HepG2 (cell line): ENCODE results near the gene HID1. TPM values are rescaled to one million over a fixed set of nuclear protein-coding genes. Genes with fewer than 3 reads are reported as not detected.
A peak's percentile ranks its signal among the peaks of the same experiment; 100 is the strongest.

Source experiments
- AKAP8 ChIP-seq: sonication (generic); formaldehyde crosslinking; IDR thresholded peaks from 2 replicates; pipeline ENCODE4 v1.5.1; 2020; ENCODE audit warnings: mild to moderate bottlenecking, missing genetic modification reagents
- ARNT2 ChIP-seq: sonication (generic); formaldehyde crosslinking; IDR thresholded peaks from 2 replicates; pipeline ENCODE4 v1.8.0; 2022; ENCODE audit warnings: mild to moderate bottlenecking, low read depth, missing genetic modification reagents, moderate library complexity
- BRD4 ChIP-seq: sonication (generic); formaldehyde crosslinking; IDR thresholded peaks from 2 replicates; pipeline ENCODE4 v1.4.0; 2020; ENCODE audit warnings: missing genetic modification reagents
- CCDC6 ChIP-seq: sonication (generic); formaldehyde crosslinking; IDR thresholded peaks from 2 replicates; pipeline ENCODE4 v1.8.1; 2022; ENCODE audit warnings: mild to moderate bottlenecking, missing genetic modification reagents, moderate library complexity
- EZH2 ChIP-seq: conservative IDR thresholded peaks from 2 replicates; pipeline ENCODE4 v1.6.1; 2012; ENCODE audit warnings: mild to moderate bottlenecking, low read depth, low read length, moderate library complexity
- MEF2D ChIP-seq: sonication (generic); formaldehyde crosslinking; IDR thresholded peaks from 2 replicates; pipeline ENCODE4 v1.5.1; 2020; ENCODE audit warnings: mild to moderate bottlenecking, missing genetic modification reagents
- MIER3 ChIP-seq: IDR thresholded peaks from 2 replicates; pipeline ENCODE4 v1.6.1; 2016; ENCODE audit warnings: missing compliant biosample characterization, borderline replicate concordance
- NFKB2 ChIP-seq: sonication (generic); formaldehyde crosslinking; IDR thresholded peaks from 2 replicates; pipeline ENCODE4 v1.4.0; 2020; ENCODE audit warnings: missing genetic modification reagents, borderline replicate concordance
- NPAS2 ChIP-seq: sonication (generic); formaldehyde crosslinking; IDR thresholded peaks from 2 replicates; pipeline ENCODE4 v1.8.0; 2022; ENCODE audit warnings: mild to moderate bottlenecking, missing genetic modification reagents, borderline replicate concordance
- PAWR ChIP-seq: sonication (generic); formaldehyde crosslinking; IDR thresholded peaks from 2 replicates; pipeline ENCODE4 v1.4.0; 2020; ENCODE audit warnings: missing genetic modification reagents, mild to moderate bottlenecking, borderline replicate concordance
- REXO4 ChIP-seq: sonication (generic); formaldehyde crosslinking; IDR thresholded peaks from 2 replicates; pipeline ENCODE4 v1.8.0; 2022; ENCODE audit warnings: missing genetic modification reagents, mild to moderate bottlenecking, borderline replicate concordance
- ZBTB4 ChIP-seq: sonication (generic); formaldehyde crosslinking; IDR thresholded peaks from 2 replicates; pipeline ENCODE4 v1.4.0; 2020; ENCODE audit warnings: missing genetic modification reagents, mild to moderate bottlenecking, borderline replicate concordance
- ZNF350 ChIP-seq: sonication (generic); formaldehyde crosslinking; IDR thresholded peaks from 2 replicates; pipeline ENCODE4 v1.4.0; 2020; ENCODE audit warnings: mild to moderate bottlenecking, low read depth, missing genetic modification reagents, borderline replicate concordance
- ZNF543 ChIP-seq: sonication (generic); formaldehyde crosslinking; IDR thresholded peaks from 2 replicates; pipeline ENCODE4 v1.4.0; 2020; ENCODE audit warnings: mild to moderate bottlenecking, missing genetic modification reagents
- ZNF83 ChIP-seq: sonication (generic); formaldehyde crosslinking; IDR thresholded peaks from 2 replicates; pipeline ENCODE4 v1.4.0; 2020; ENCODE audit warnings: missing genetic modification reagents, mild to moderate bottlenecking, borderline replicate concordance
- ZUFSP ChIP-seq: sonication (generic); formaldehyde crosslinking; IDR thresholded peaks from 2 replicates; pipeline ENCODE4 v1.9.0; 2021; ENCODE audit warnings: missing genetic modification reagents, mild to moderate bottlenecking, borderline replicate concordance
- polyA plus RNA-seq, 8 experiments: library from polyadenylated mRNA; depleted of rRNA in 3 of 8; stranded (reverse) in 7 of 8; unstranded in 1 of 8; fragments of >200 nt; fragmentation: Illumina TruSeq in 4 of 8; extraction: Trizol in 4 of 8; gene quantifications; 2 replicates each; pipeline versions ENCODE4 v1.2.1 to v1.2.3, GENCODE V29; 2011 to 2016; ENCODE audit warnings: low read depth in 4 of 8, missing spikeins in 1 of 8, mixed read lengths in 1 of 8; ENCODE audit not compliant: insufficient read depth in 1 of 8
- total RNA-seq, 5 experiments: library from RNA; depleted of rRNA; stranded (reverse); fragments of >200 nt; fragmentation: Illumina TruSeq; extraction: Trizol; gene quantifications; 2 replicates each; pipeline ENCODE4 v1.2.3, GENCODE V29; 2016; ENCODE audit warnings: low read depth in 1 of 5
- TF ChIP-seq, protein P1 (sequence below): sonication (generic); formaldehyde crosslinking; IDR thresholded peaks from 2 replicates; pipeline ENCODE4 v1.4.0; 2020; ENCODE audit warnings: missing genetic modification reagents
- TF ChIP-seq, protein P2 (sequence below): sonication (generic); formaldehyde crosslinking; IDR thresholded peaks from 2 replicates; pipeline ENCODE4 v1.9.0; 2021; ENCODE audit warnings: missing genetic modification reagents, borderline replicate concordance
- TF ChIP-seq, protein P3 (sequence below): sonication (generic); formaldehyde crosslinking; IDR thresholded peaks from 2 replicates; pipeline ENCODE4 v1.4.0; 2020; ENCODE audit warnings: mild to moderate bottlenecking, missing genetic modification reagents

Gene HID1
- total and polyA plus RNA-seq, 2 of the 13 experiments (the other 11 are each of a cell fraction or from before 2014, with no cell fraction given): 2.1 to 10.6 TPM

DNA sequence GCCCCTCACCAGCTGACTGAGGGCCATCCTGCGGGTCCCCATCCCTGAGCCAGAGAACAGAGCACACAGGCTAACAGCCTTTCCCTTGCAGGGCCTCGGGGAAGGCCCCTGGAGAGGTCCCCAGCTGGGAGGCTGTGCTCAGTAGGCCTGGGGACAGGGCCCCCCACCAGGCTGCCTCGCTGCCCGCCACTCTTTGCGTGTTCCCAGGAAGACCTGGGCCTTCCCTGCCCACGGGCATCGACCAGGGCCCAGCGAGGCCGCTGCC lies 785 bp downstream of the HID1 start (continued):
- TF ChIP-seq, protein P1, sequence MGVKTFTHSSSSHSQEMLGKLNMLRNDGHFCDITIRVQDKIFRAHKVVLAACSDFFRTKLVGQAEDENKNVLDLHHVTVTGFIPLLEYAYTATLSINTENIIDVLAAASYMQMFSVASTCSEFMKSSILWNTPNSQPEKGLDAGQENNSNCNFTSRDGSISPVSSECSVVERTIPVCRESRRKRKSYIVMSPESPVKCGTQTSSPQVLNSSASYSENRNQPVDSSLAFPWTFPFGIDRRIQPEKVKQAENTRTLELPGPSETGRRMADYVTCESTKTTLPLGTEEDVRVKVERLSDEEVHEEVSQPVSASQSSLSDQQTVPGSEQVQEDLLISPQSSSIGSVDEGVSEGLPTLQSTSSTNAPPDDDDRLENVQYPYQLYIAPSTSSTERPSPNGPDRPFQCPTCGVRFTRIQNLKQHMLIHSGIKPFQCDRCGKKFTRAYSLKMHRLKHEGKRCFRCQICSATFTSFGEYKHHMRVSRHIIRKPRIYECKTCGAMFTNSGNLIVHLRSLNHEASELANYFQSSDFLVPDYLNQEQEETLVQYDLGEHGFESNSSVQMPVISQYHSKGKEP (CRISPR knock-in tag): 0 out of 2 replicates have a peak, but pooled peaks have one; percentile 15
- TF ChIP-seq ZNF350 (CRISPR knock-in tag) (no peak), PAWR (CRISPR knock-in tag) (no peak), ZNF83 (CRISPR knock-in tag) (no peak), NPAS2 (CRISPR knock-in tag) (no peak), ZNF543 (0 out of 2 replicates have a peak, but pooled peaks have one; percentile 41), NFKB2 (CRISPR knock-in tag) (peak; percentile 25; the same call in 1 of the 2 replicates), ZBTB4 (CRISPR knock-in tag) (no peak), BRD4 (CRISPR knock-in tag) (no peak), ARNT2 (no peak), CCDC6 (CRISPR knock-in tag) (no peak), MEF2D (CRISPR knock-in tag) (peak; percentile 40; the same call in 1 of the 2 replicates), REXO4 (CRISPR knock-in tag) (no peak), EZH2 (no peak), MIER3 (CRISPR knock-in tag) (no peak), ZUFSP (CRISPR knock-in tag) (no peak), AKAP8 (CRISPR knock-in tag) (peak; percentile 82; the same call in 1 of the 2 replicates)
- TF ChIP-seq, protein P2, sequence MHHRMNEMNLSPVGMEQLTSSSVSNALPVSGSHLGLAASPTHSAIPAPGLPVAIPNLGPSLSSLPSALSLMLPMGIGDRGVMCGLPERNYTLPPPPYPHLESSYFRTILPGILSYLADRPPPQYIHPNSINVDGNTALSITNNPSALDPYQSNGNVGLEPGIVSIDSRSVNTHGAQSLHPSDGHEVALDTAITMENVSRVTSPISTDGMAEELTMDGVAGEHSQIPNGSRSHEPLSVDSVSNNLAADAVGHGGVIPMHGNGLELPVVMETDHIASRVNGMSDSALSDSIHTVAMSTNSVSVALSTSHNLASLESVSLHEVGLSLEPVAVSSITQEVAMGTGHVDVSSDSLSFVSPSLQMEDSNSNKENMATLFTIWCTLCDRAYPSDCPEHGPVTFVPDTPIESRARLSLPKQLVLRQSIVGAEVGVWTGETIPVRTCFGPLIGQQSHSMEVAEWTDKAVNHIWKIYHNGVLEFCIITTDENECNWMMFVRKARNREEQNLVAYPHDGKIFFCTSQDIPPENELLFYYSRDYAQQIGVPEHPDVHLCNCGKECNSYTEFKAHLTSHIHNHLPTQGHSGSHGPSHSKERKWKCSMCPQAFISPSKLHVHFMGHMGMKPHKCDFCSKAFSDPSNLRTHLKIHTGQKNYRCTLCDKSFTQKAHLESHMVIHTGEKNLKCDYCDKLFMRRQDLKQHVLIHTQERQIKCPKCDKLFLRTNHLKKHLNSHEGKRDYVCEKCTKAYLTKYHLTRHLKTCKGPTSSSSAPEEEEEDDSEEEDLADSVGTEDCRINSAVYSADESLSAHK (CRISPR knock-in tag): no peak
- TF ChIP-seq, protein P3, sequence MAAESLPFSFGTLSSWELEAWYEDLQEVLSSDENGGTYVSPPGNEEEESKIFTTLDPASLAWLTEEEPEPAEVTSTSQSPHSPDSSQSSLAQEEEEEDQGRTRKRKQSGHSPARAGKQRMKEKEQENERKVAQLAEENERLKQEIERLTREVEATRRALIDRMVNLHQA: no peak
